A549 (cell line): ENCODE data around the gene KHDRBS2.

Source experiments
- CBX8 ChIP-seq: fragments of 200-600 bp; sonication (generic); IDR thresholded peaks from 2 replicates; pipeline ENCODE4 v1.6.1; 2016
- CEBPB ChIP-seq, 2 experiments: fragments of >200 bp in 1 of 2; sonication (Bioruptor Twin) in 1 of 2; formaldehyde crosslinking in 1 of 2; IDR thresholded peaks; 2 replicates each; pipeline ENCODE4 v1.6.1; 2012 to 2016
- EP300 ChIP-seq, 2 experiments: fragments of >200 bp; sonication (Bioruptor Twin); formaldehyde crosslinking; IDR thresholded peaks; 2 replicates in 1 of 2; 3 replicates in 1 of 2; pipeline ENCODE4 v1.6.1; 2016 to 2017
- FOSB ChIP-seq: fragments of 250-450 bp; sonication (Bioruptor Pico); IDR thresholded peaks from 2 replicates; pipeline ENCODE4 v1.5.0; 2020; ENCODE audit warnings: mild to moderate bottlenecking, moderate library complexity
- HMGXB4 ChIP-seq: fragments of 250-450 bp; sonication (Bioruptor Pico); IDR thresholded peaks from 2 replicates; pipeline ENCODE4 v1.5.0; 2021; ENCODE audit warnings: mild to moderate bottlenecking, moderate library complexity, borderline replicate concordance
- MAFK ChIP-seq: fragments of 450-650 bp; IDR thresholded peaks from 2 replicates; pipeline ENCODE4 v1.6.1; 2014; ENCODE audit not compliant: partially characterized antibody
- POLR2A ChIP-seq: IDR thresholded peaks from 2 replicates; pipeline ENCODE4 v1.6.1; 2012; ENCODE audit warnings: mild to moderate bottlenecking, low read length
- RAD21 ChIP-seq, 2 experiments: fragments of >200 bp in 1 of 2; sonication (Bioruptor Twin) in 1 of 2; formaldehyde crosslinking in 1 of 2; IDR thresholded peaks in 1 of 2; conservative IDR thresholded peaks in 1 of 2; 2 replicates in 1 of 2; 3 replicates in 1 of 2; pipeline ENCODE4 v1.6.1; 2012 to 2018; ENCODE audit warnings: inconsistent platforms in 1 of 2
- SMC3 ChIP-seq: fragments of >200 bp; sonication (Bioruptor Twin); formaldehyde crosslinking; IDR thresholded peaks from 3 replicates; pipeline ENCODE4 v1.6.1; 2018; ENCODE audit warnings: inconsistent platforms
- TFCP2L1 ChIP-seq: fragments of 250-450 bp; sonication (Bioruptor Pico); IDR thresholded peaks from 2 replicates; pipeline ENCODE4 v1.5.0; 2021; ENCODE audit warnings: mild to moderate bottlenecking
- USF2 ChIP-seq: fragments of 450-650 bp; IDR thresholded peaks from 2 replicates; pipeline ENCODE4 v1.6.1; 2014; ENCODE audit warnings: antibody characterized with exemption
- TF ChIP-seq, protein P1 (sequence below): IDR thresholded peaks from 2 replicates; pipeline ENCODE4 v1.6.1; 2012
- TF ChIP-seq, protein P2 (sequence below): fragments of >200 bp; sonication (Bioruptor Twin); formaldehyde crosslinking; IDR thresholded peaks from 3 replicates; pipeline ENCODE4 v1.5.1; 2016

GRCh38 chr6:62288562-62288961, 2.5 kb upstream of the KHDRBS2 start:
- TF ChIP-seq RAD21 (conservative IDR thresholded peaks at IDR 0.05 in 1 of 2, IDR thresholded peaks at IDR 0.05 in 1 of 2), result no peak
- TF ChIP-seq TFCP2L1, result no peak
- TF ChIP-seq, protein P1, sequence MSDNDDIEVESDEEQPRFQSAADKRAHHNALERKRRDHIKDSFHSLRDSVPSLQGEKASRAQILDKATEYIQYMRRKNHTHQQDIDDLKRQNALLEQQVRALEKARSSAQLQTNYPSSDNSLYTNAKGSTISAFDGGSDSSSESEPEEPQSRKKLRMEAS, result no peak
- TF ChIP-seq, protein P2, sequence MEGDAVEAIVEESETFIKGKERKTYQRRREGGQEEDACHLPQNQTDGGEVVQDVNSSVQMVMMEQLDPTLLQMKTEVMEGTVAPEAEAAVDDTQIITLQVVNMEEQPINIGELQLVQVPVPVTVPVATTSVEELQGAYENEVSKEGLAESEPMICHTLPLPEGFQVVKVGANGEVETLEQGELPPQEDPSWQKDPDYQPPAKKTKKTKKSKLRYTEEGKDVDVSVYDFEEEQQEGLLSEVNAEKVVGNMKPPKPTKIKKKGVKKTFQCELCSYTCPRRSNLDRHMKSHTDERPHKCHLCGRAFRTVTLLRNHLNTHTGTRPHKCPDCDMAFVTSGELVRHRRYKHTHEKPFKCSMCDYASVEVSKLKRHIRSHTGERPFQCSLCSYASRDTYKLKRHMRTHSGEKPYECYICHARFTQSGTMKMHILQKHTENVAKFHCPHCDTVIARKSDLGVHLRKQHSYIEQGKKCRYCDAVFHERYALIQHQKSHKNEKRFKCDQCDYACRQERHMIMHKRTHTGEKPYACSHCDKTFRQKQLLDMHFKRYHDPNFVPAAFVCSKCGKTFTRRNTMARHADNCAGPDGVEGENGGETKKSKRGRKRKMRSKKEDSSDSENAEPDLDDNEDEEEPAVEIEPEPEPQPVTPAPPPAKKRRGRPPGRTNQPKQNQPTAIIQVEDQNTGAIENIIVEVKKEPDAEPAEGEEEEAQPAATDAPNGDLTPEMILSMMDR, result no peak
- TF ChIP-seq USF2, result no peak
- no peak for TF ChIP-seq EP300 (IDR thresholded peaks at IDR 0.05)
- no peak for TF ChIP-seq CEBPB (IDR thresholded peaks at IDR 0.05)
- TF ChIP-seq FOSB, result no peak
- no peak for TF ChIP-seq HMGXB4
- no peak for TF ChIP-seq POLR2A
- TF ChIP-seq MAFK, result no peak
- no peak for TF ChIP-seq SMC3
- TF ChIP-seq CBX8, result no peak
